Muscle layer of duodenum (tissue), 2 donors: ENCODE data around the gene NR3C2.

ENCODE experiments used
- H3K27ac ChIP-seq: one replicate; pipeline ENCODE4 v1.7.0; 2013; ENCODE audit warnings: mild to moderate bottlenecking, low read length
- H3K27me3 ChIP-seq: one replicate; pipeline ENCODE4 v1.7.0; 2013; ENCODE audit warnings: low read depth, mild to moderate bottlenecking, control low read depth, low read length
- H3K36me3 ChIP-seq, 2 donors: one replicate each; pipeline ENCODE4 v1.7.0; 2013; ENCODE audit warnings: low read length in 2 of 2, control low read depth in 1 of 2, mild to moderate bottlenecking in 1 of 2; ENCODE audit not compliant: insufficient read depth in 2 of 2, control insufficient read depth in 1 of 2
- H3K4me1 ChIP-seq, 2 donors: one replicate each; pipeline ENCODE4 v1.7.0; 2013; ENCODE audit warnings: low read length in 2 of 2, mild to moderate bottlenecking in 2 of 2, control low read depth in 1 of 2, moderate library complexity in 1 of 2; ENCODE audit not compliant: insufficient read depth in 2 of 2, control insufficient read depth in 1 of 2
- H3K4me3 ChIP-seq, 2 donors: one replicate each; pipeline ENCODE4 v1.7.0; 2013; ENCODE audit warnings: low read length in 2 of 2, low read depth in 1 of 2, mild to moderate bottlenecking in 1 of 2
- H3K9me3 ChIP-seq, 2 donors: one replicate each; pipeline ENCODE4 v1.7.0; 2013; ENCODE audit warnings: low read length in 2 of 2, control low read depth in 1 of 2, mild to moderate bottlenecking in 1 of 2; ENCODE audit not compliant: control insufficient read depth in 1 of 2
- donor health status: healthy.

The NR3C2 gene

DNA sequence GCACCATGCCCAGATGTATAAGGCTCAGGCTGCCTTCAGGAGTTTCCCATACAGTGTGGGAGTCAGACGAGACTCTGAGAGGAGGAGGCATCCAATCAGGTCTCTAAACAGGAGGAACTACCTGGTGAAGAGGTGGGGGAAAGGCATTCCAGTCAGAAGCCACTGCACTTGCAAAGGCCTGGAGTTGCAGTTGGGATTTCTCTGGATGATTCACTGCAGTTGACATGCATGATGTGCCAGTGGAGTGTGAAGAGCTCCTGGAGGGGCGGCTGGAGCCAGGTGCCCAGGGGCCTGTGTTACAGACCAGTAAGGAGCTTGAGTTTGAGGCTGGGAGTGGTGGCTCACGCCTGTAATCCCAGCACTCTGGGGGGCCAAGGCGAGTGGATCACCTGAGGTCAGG, 371.2 kb downstream of the NR3C2 start:
- no peak overlapping the region for H3K27ac ChIP-seq
- peaks cover 0 to 14% of the 10 kb centered on the region in 2 donors for H3K4me1 ChIP-seq
- H3K9me3 ChIP-seq: peaks cover 7 to 13% of the 10 kb centered on the region in 2 donors
- no peak overlapping the region for H3K4me3 ChIP-seq
- H3K36me3 ChIP-seq: peaks cover 23 to 42% of the 10 kb centered on the region in 2 donors
- no peaks in the 10 kb centered on the region for H3K27me3 ChIP-seq

DNA sequence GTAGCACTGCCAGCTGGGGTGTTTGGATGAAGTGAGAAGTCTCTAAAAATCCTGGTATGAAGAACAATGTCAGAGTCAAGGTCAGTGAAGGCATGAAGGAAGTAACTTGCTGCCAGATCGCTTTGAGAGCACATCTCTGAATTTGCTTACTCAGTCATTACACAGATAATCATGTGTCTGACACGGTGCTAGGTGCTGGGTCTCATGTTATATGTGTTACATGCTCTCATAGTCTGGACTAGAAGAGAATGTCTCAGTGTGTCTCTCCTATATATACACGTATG, 372.4 kb downstream of the NR3C2 start:
- H3K9me3 ChIP-seq: peaks cover 1 to 7% of the 10 kb centered on the region in 2 donors

DNA sequence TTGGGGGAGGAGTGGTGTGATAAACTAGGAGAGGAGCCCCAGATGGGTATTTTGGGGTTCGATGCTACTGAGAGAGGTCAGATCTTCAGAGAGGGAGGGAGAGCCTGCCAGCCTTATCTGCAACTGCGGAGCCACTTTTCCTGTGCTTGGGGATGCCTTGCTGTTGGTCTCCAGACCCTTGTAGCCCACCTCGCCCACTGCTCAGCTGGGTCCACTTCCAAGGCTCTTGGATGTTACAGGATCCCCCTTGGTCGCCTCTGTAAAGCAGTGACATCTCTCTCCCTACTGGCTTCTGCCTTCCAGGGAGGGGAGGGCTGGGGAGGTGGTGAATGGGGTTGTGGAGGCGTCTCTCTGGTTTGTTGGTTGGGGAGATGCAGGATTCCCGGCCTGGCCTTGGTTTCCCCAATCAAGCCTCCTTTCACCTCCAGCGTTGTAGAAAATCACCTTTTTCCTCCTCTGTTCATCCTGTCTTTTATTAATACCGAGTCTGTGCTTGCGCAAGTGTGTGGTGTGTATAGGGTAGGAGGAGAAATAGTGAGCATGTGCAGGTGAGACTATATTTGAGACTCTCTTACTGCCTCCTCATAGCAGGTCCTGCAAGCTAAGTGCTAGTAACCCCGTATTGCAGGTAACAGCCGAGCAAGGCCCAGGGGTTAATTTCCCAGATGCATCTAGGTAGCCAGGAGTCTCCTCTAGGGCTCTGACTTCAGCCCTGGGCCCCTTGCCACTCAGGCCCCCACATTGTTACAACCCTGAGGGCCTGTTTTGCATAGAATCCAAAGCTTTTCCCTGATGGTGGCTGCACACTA, 372.9 kb downstream of the NR3C2 start:
- Histone ChIP-seq H3K27ac (no peak overlapping the region), H3K36me3 (peaks cover 7 to 25% of the 10 kb centered on the region in 2 donors)

More for the DNA sequence above, 372.4 kb downstream of the NR3C2 start:
- Histone ChIP-seq H3K27ac (no peak overlapping the region), H3K36me3 (peaks cover 12 to 30% of the 10 kb centered on the region in 2 donors), H3K27me3 (no peaks in the 10 kb centered on the region), H3K4me1 (peaks cover 0 to 18% of the 10 kb centered on the region in 2 donors), H3K4me3 (no peak overlapping the region)

DNA sequence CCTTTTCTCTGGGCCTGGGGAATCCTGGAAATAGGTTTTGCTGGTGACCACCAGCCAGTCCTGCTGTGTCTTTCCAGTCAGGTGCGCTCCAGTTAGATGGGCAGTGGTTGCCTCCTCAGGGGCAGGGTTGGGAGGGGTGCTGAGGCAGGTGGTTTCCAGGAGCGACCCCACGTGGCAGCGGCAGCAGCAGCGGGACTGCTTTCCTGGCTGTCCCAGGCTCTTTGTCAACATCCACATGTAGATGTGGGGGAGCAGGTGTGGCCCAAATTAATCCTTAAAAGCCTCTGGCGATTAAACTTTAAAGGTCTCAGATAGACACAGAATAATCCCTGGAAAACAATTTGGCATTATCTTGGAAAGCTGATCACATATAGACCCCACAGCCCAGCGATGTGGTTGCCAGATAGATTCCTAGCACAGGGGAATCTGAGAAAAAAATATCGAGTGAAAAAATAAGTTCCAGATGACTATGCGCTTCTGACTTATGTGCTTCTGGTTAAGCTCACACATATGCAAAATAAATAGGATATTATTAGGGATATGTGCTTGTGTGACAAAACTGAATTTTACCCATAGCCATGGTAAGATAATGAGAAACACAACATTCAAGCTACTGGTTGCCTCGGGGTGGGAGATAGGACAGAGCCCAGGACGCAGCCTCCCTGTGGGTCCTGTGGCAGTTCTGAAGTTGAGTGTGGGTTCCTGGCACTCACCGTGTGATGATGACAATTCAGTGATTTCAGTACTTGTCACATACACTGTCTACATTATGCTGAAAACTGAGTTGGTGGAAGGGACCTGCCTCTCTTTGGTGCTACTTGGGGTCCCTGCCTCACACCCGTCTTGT, 373.9 kb downstream of the NR3C2 start:
- Histone ChIP-seq H3K36me3 (peaks cover 6 to 23% of the 10 kb centered on the region in 2 donors), H3K27ac (no peak overlapping the region)

More for the DNA sequence above, 372.9 kb downstream of the NR3C2 start:
- Histone ChIP-seq H3K27me3 (no peaks in the 10 kb centered on the region), H3K4me3 (no peak overlapping the region), H3K9me3 (peaks cover 0 to 2% of the 10 kb centered on the region in 2 donors), H3K4me1 (peaks cover 0 to 21% of the 10 kb centered on the region in 2 donors)

GRCh38 chr4:148067301-148067916, 374.8 kb downstream of the NR3C2 start:
- Histone ChIP-seq H3K4me1 (peaks cover 0 to 21% of the 10 kb centered on the region in 2 donors), H3K4me3 (no peak overlapping the region), H3K27me3 (no peaks in the 10 kb centered on the region), H3K9me3 (no peaks in the 10 kb centered on the region), H3K27ac (no peak overlapping the region), H3K36me3 (peaks cover 6 to 16% of the 10 kb centered on the region in 2 donors)

More for the DNA sequence above, 373.9 kb downstream of the NR3C2 start:
- no peak overlapping the region for H3K4me3 ChIP-seq
- H3K27me3 ChIP-seq: no peaks in the 10 kb centered on the region
- peaks cover 0 to 21% of the 10 kb centered on the region in 2 donors for H3K4me1 ChIP-seq
- H3K9me3 ChIP-seq: no peaks in the 10 kb centered on the region

GRCh38 chr4:148065075-148065474, 377.1 kb downstream of the NR3C2 start:
- H3K36me3 ChIP-seq: peaks cover 6 to 10% of the 10 kb centered on the region in 2 donors
- H3K4me3 ChIP-seq: no peak overlapping the region

GRCh38 chr4:148064451-148064850, 377.8 kb downstream of the NR3C2 start:
- no peak overlapping the region for H3K4me3 ChIP-seq
- H3K27ac ChIP-seq: no peak overlapping the region
- H3K36me3 ChIP-seq: peaks cover 6 to 10% of the 10 kb centered on the region in 2 donors
- H3K27me3 ChIP-seq: no peaks in the 10 kb centered on the region
- H3K4me1 ChIP-seq: peaks cover 0 to 12% of the 10 kb centered on the region in 2 donors
- H3K9me3 ChIP-seq: no peaks in the 10 kb centered on the region

More at GRCh38 chr4:148065075-148065474, 377.1 kb downstream of the NR3C2 start:
- no peaks in the 10 kb centered on the region for H3K9me3 ChIP-seq
- H3K27ac ChIP-seq: no peak overlapping the region
- no peaks in the 10 kb centered on the region for H3K27me3 ChIP-seq
- peaks cover 0 to 19% of the 10 kb centered on the region in 2 donors for H3K4me1 ChIP-seq

- Histone ChIP-seq H3K27ac (no peak overlapping the region), H3K36me3 (peaks cover 6 to 10% of the 10 kb centered on the region in 2 donors), H3K4me1 (peaks cover 0 to 20% of the 10 kb centered on the region in 2 donors), H3K4me3 (no peak overlapping the region), H3K27me3 (no peaks in the 10 kb centered on the region), H3K9me3 (no peaks in the 10 kb centered on the region)
Observed at GRCh38 chr4:148062301-148062950, 379.8 kb downstream of the NR3C2 start.

GRCh38 chr4:148061795-148062194, 380.4 kb downstream of the NR3C2 start:
- no peak overlapping the region for H3K27ac ChIP-seq
- no peaks in the 10 kb centered on the region for H3K27me3 ChIP-seq
- peaks cover 6 to 10% of the 10 kb centered on the region in 2 donors for H3K36me3 ChIP-seq
- no peak overlapping the region for H3K4me3 ChIP-seq
- H3K9me3 ChIP-seq: no peaks in the 10 kb centered on the region
- H3K4me1 ChIP-seq: peaks cover 0 to 27% of the 10 kb centered on the region in 2 donors

GRCh38 chr4:148061141-148061481, 381.1 kb downstream of the NR3C2 start:
- H3K27me3 ChIP-seq: no peaks in the 10 kb centered on the region
- H3K4me3 ChIP-seq: no peak overlapping the region
- no peak overlapping the region for H3K27ac ChIP-seq
- H3K4me1 ChIP-seq: peaks cover 0 to 30% of the 10 kb centered on the region in 2 donors
- H3K9me3 ChIP-seq: no peaks in the 10 kb centered on the region
- peaks cover 2 to 10% of the 10 kb centered on the region in 2 donors for H3K36me3 ChIP-seq
